Superior temporal gyrus (tissue), 1 donor: ENCODE results near the gene UBAC1.
A peak's percentile ranks its signal among the peaks of the same experiment; 100 is the strongest.

Experiments used
- DNase-seq: peaks from one replicate; pipeline ENCODE4 v3.0.0-alpha.2; 2016; ENCODE audit errors: extremely low spot score

UBAC1 gene

GRCh38 chr9:135993765-135994500 lies 32.8 kb upstream of the UBAC1 start:
- no peak for DNase-seq

GRCh38 chr9:135993409-135993742 lies 32.2 kb upstream of the UBAC1 start:
- no peak for DNase-seq

- DNase-seq: no peak
Measured at GRCh38 chr9:135992486-135993408, 31.6 kb upstream of the UBAC1 start.

GRCh38 chr9:135991771-135992170 lies 30.6 kb upstream of the UBAC1 start:
- no peak for DNase-seq

- no peak for DNase-seq
Measured at GRCh38 chr9:135990468-135991429, 29.6 kb upstream of the UBAC1 start.

GRCh38 chr9:135989722-135990467 lies 28.7 kb upstream of the UBAC1 start:
- peak; percentile 37 for DNase-seq

GRCh38 chr9:135989157-135989556 lies 28.0 kb upstream of the UBAC1 start:
- no peak for DNase-seq

- DNase-seq: no peak
Measured at GRCh38 chr9:135988493-135988892, 27.3 kb upstream of the UBAC1 start.

GRCh38 chr9:135987838-135988404 lies 26.7 kb upstream of the UBAC1 start:
- DNase-seq: no peak

- DNase-seq: no peak
Measured at GRCh38 chr9:135986605-135987004, 25.4 kb upstream of the UBAC1 start.

- DNase-seq: no peak
Measured at GRCh38 chr9:135985889-135986288, 24.7 kb upstream of the UBAC1 start.

GRCh38 chr9:135985459-135985774 lies 24.2 kb upstream of the UBAC1 start:
- DNase-seq: no peak

- no peak for DNase-seq
Measured at GRCh38 chr9:135984072-135984710, 23.0 kb upstream of the UBAC1 start.

GRCh38 chr9:135983208-135984071 lies 22.3 kb upstream of the UBAC1 start:
- peak; percentile 25 for DNase-seq

GRCh38 chr9:135982499-135983207 lies 21.5 kb upstream of the UBAC1 start:
- DNase-seq: no peak

GRCh38 chr9:135980926-135981630 lies 19.9 kb upstream of the UBAC1 start:
- peak; percentile 88 for DNase-seq

- no peak for DNase-seq
Measured at GRCh38 chr9:135979547-135980166, 18.5 kb upstream of the UBAC1 start.
